Cardiac fibroblast (primary cell): ENCODE measurements around the gene SHCBP1L.
"Not testable (repeated sequence)": the region's sequence is repeated elsewhere in the genome, so short reads cannot be mapped to it uniquely, and the experiment has no call there.

Source experiments
- DNase-seq, 2 donors: peaks; one replicate each; pipeline versions ENCODE4 v3.0.0 to v3.0.0-alpha.2; 2010; ENCODE audit warnings: low read depth in 2 of 2
- H3K4me3 ChIP-seq, 2 donors: replicated peaks in 1 of 2; 1 replicate in 1 of 2; 2 replicates in 1 of 2; pipeline ENCODE4 v1.5.1; 2011; ENCODE audit warnings: low read depth in 2 of 2, low read length in 2 of 2, mild to moderate bottlenecking in 2 of 2, moderate library complexity in 1 of 2
- TF ChIP-seq, protein P1 (sequence below): IDR thresholded peaks from one replicate; pipeline ENCODE4 v1.5.1; 2011; ENCODE audit warnings: low read depth, mild to moderate bottlenecking, low read length, inconsistent platforms

The SHCBP1L gene

DNA sequence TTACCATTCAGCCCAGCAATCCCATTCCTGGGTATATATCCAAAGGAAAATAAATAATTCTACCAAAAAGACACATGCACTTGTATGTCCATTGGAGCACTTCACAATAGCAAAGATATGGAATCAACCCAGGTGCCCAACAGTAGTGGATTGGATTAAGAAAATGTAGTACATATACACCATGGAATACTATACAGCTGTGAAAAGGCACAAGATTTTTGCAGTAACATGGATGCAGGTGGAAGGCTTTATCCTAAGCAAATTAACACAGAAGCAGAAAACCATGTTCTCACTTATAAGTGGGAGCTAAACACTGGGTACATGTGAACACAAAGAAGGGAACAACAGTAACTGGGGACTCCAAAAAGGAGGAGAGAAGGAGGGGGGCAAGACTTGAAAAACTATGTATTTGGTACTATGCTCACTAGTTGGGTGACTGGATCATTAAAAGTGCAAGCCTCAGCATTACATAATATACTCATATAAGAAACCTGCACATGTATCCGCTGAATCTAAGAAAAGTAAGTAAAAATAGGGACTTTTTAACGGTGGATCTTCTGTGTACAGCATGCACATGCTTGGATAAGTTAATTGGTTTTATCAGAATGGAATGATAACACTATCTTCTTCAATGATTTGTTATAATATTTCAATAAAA is 3.9 kb upstream of the SHCBP1L start:
- TF ChIP-seq, protein P1, sequence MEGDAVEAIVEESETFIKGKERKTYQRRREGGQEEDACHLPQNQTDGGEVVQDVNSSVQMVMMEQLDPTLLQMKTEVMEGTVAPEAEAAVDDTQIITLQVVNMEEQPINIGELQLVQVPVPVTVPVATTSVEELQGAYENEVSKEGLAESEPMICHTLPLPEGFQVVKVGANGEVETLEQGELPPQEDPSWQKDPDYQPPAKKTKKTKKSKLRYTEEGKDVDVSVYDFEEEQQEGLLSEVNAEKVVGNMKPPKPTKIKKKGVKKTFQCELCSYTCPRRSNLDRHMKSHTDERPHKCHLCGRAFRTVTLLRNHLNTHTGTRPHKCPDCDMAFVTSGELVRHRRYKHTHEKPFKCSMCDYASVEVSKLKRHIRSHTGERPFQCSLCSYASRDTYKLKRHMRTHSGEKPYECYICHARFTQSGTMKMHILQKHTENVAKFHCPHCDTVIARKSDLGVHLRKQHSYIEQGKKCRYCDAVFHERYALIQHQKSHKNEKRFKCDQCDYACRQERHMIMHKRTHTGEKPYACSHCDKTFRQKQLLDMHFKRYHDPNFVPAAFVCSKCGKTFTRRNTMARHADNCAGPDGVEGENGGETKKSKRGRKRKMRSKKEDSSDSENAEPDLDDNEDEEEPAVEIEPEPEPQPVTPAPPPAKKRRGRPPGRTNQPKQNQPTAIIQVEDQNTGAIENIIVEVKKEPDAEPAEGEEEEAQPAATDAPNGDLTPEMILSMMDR = no peak
- DNase-seq = no peak

DNA sequence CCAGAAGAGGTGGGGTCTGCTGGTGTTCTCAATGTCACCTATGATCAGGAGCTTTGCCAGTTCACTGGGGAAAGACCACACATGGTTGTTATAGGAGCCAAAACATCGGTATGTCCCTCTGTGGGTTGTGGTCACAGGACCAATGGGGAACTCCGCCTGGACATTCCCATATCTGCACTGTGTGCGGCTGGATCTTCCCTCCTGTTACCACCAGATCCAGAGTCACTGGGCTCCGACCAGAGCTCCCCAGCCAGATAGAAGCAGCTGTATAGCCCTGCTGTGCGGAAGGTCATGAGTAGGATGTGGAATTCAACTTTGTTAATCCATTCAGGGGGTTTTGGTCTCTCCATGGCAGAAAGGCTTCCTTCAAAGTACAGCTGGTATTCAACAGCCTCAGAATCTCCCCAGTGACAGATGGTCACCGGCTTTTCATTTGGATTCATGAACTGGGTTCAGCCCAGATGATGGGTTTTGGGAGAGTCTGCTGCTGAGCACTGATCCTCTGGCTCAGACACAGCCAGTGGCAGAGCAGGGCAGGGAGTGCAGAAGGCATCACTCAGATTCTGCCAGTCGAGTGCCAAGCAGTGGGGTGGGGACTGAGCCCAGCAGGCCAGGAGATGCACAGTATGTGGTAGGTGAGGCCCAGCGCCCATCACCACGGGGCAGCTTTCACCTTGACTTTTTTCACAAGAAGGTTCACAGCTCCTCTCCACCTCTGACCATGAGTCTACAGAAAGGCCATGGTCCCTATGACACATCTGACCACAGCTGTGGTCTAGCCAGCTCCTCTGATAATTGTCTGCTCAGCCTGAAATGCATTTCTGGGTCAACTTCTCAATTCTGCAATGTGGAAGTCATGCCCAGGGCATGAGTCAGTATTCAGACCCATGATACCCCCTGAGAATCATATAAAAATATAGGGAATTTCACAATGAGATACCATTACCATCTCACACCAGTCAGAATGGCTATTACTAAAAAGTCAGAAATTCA is 2.9 kb upstream of the SHCBP1L start:
- H3K4me3 ChIP-seq = no peak overlapping the region
- TF ChIP-seq, protein P1 = no peak
- DNase-seq = peak; percentile 83 to 98

More for the DNA sequence above, 3.9 kb upstream of the SHCBP1L start:
- H3K4me3 ChIP-seq = no peak overlapping the region

DNA sequence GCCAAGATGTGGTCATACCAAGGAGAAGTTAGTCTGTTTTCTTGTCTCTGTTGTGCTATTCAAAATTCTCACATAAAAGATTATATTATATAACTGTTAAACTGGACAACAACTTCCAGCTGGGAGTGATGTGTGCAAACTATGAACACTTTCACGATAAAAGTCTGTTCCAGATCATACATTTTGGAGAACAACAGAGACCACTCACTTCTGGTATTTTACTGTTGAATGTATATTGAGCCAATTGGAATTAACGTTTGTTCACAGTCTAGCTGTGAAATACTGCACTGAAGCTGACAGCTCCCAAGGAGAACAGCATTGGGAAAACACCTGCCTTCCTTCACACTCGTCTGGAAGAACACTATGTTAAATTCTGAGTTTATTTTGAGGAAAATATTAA is 860 bp upstream of the SHCBP1L start:
- DNase-seq = no peak
- TF ChIP-seq, protein P1 = no peak
- no peak overlapping the region for H3K4me3 ChIP-seq

DNA sequence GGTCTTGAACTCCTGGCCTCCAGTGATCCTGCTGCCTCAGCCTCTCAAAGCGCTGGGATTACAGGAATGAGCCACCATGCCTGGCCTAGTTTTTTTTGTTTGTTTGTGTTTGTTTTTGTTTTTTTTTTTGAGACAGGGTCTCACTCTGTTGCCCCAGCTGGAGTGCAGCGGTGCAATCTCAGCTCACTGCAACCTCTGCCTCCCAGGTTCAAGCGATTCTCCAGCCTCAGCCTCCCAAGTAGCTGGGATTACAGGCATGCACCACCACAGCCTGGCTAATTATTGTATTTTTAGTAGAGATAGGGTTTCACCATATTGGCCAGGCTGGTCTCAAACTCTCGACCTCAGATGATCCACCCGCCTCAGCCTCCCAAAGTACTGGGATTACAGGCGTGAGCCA is 9.6 kb downstream of the SHCBP1L start:
- H3K4me3 ChIP-seq, DNase-seq: not testable (repeated sequence)

DNA sequence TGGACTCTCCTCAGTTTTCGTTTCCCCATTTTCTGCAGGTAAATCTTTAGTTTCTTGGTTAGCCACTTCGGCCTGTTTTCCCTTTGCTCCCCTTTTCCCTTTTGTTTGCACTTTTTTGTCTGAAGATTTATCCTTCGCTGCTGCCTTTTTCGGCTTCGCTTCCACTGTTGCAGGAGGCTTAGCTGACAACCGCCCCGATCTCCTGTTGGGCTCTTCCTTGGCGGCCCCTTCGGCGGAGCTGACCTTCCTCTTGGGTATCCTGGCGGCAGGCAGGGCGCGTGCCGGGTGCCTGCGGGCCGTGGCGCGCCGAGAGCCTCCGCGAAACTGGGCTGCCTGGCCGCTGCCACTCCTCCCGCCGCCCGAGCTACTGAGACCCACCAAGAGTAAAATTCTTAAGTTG is 10.8 kb downstream of the SHCBP1L start:
- not testable (repeated sequence) for H3K4me3 ChIP-seq, DNase-seq

DNA sequence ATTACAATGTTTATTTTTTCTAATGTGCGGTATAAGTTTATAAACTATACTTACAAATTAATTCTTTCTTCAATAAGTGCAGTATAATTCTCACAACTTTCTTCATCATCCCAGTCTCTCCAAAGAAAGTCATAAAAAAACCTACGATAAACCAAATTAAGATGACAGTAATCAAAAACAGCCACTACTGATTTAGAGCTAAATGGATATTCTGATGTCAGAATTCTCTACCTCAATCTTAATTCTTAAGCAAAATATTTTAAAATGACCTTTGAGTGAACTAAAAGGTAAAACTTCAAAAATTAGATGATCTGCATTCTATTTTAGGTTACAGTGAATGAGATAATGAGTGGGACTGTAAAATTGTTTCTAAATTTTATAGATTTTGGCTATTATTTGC is 13.6 kb downstream of the SHCBP1L start:
- TF ChIP-seq, protein P1 = no peak
- H3K4me3 ChIP-seq = no peak overlapping the region
- DNase-seq = no peak

DNA sequence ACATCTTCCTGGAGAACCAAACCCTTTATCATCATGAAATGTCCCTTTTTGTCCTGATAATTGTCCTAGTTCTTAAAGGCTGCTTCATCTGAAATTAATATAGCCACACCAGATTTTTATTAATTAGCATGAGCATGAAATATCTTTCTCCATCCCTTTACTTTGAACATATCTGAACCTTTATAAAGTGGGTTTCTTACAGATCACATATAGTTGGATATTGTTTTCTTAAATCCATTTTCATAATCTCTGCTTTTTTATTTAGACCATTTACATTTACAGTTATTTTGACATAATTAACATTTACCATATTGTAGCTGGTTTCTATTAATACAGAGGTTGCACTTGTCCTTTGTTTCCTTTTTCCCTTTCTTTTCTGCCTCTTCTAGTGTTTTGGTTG is 17.2 kb downstream of the SHCBP1L start:
- no peak overlapping the region for H3K4me3 ChIP-seq
- DNase-seq = no peak
- TF ChIP-seq, protein P1 = no peak
